ENCODE results near the gene NRCAM. TPM values are rescaled to one million over a fixed set of nuclear protein-coding genes. Genes with fewer than 3 reads are reported as not detected.

The NRCAM gene
- total and polyA plus RNA-seq, 10 of the 15 experiments (the other 5 are each of a cell fraction or from before 2014, with no cell fraction given): 0.30 to 2.0 (median 1.0) TPM

DNA sequence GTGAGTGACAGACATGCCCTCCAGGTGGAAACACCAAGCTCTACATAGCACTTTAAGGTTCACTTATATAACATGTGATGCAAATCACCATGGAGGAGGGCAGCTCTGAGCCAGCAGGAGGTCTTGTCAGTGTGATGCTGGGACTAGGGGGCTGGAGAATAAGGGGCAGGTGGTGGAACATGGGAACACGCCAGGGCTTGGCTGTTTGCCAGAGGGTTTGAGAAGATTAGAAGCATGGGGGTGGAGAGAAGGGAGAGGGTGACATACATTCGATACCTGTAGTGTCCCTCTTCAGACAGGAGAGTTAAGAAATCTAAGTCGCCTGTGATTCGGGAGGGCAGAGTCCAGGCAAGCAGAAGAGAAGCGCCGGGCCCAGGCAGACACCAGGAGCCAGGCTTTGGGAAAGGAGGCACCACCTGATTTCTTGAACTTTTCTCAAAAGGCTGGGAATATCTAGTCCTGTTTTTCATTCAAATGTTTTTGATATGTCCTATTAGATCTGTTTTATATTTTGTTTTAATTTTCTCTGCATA is 309.1 kb downstream of the NRCAM start:
- Histone ChIP-seq H3K27ac (ENCODE audit: control insufficient read depth, insufficient read depth) (no peak overlapping the region), H3K79me2 (ENCODE audit: control insufficient read depth, insufficient read depth, low read length) (no peaks in the 10 kb centered on the region), H2AFZ (ENCODE audit: control insufficient read depth, low read depth, low read length) (no peak overlapping the region), H4K20me1 (ENCODE audit: control insufficient read depth, insufficient read depth) (no peaks in the 10 kb centered on the region), H3K4me2 (ENCODE audit: control insufficient read depth, insufficient read depth) (no peak overlapping the region), H3K9me3 (replicated peaks; ENCODE audit: control insufficient read depth, insufficient read depth, low read length) (no peaks in the 10 kb centered on the region), H3K4me1 (ENCODE audit: control insufficient read depth, insufficient read depth, low read length) (no peaks in the 10 kb centered on the region), H3K27me3 (replicated peaks in 1 of 2; ENCODE audit: control insufficient read depth in 2 of 2, insufficient read depth in 2 of 2, low read length in 1 of 2) (peaks cover 0 to 4% of the 10 kb centered on the region in 2 experiments; a peak in 1 of 4 replicates), H3K36me3 (ENCODE audit: control insufficient read depth in 2 of 2, insufficient read depth in 2 of 2, low read length in 1 of 2) (no peaks in the 10 kb centered on the region), H3K9ac (ENCODE audit: control insufficient read depth, insufficient read depth, low read length) (no peak overlapping the region), H3K4me3 (no peak overlapping the region)
- ChIA-PET POLR2A (interaction anchor here (3.0 kb wide), 1 partner anchor 11 kb away, joined by 12 read pairs; no protein-coding TSS in a partner anchor), RAD21 (ENCODE audit: unreplicated experiment) (interaction anchor here (0.7 to 3.3 kb wide), 4 partner anchors 25 to 36 kb away, joined by 3 to 142 read pairs (median 18); no protein-coding TSS in a partner anchor), CTCF (interaction anchor here (0.6 to 3.4 kb wide), 7 partner anchors 12 to 133 kb away, joined by 3 to 254 read pairs (median 34); no protein-coding TSS in a partner anchor), SMC1A (ENCODE audit: uncharacterized antibody, unreplicated experiment) (interaction anchor here (0.6 to 5.2 kb wide), 9 partner anchors 9 to 350 kb away, joined by 3 to 130 read pairs (median 22); partner anchors contain the start of gene LAMB4)
- no peak for FAIRE-seq
- BruUV-seq (replicated peaks): no TSS peak
- ATAC-seq: no peak
- WGBS (ENCODE audit: insufficient coverage, insufficient replicate concordance, low lambda C conversion rate, missing lambda C conversion rate): 75% methylated on average over 5 of the region's 6 CpGs
- intact Hi-C loops (cut with micrococcal nuclease; ENCODE audit: unreplicated experiment) (loop anchor here (5.0 to 10.0 kb wide), 2 partner anchors 270 to 402 kb away; partner anchors contain the start of gene CBLL1), in situ Hi-C loops (cut with MboI) (loop anchor here (5.0 kb wide), 1 partner anchor 35 kb away; no protein-coding TSS in a partner anchor)
- DNase-seq (ENCODE audit: low read depth, low spot score): no peak
- TF ChIP-seq WRNIP1 (IDR thresholded peaks at IDR 0.05; ENCODE audit: borderline replicate concordance, low read depth, low read length) (no peak), NRF1 (conservative IDR thresholded peaks at IDR 0.05; ENCODE audit: low read depth, low read length) (no peak), BMI1 (IDR thresholded peaks at IDR 0.05; ENCODE audit: borderline replicate concordance) (no peak), TCF12 (IDR thresholded peaks at IDR 0.05; ENCODE audit: low read depth, low read length) (no peak), YY1 (IDR thresholded peaks at IDR 0.05; ENCODE audit: low read depth, low read length) (no peak), EGR1 (IDR thresholded peaks at IDR 0.05; ENCODE audit: borderline replicate concordance in 1 of 2, low read depth in 2 of 2, low read length in 2 of 2) (no peak), SIX5 (IDR thresholded peaks at IDR 0.05; ENCODE audit: low read depth, low read length, severe bottlenecking) (no peak), RCOR1 (conservative IDR thresholded peaks at IDR 0.05; ENCODE audit: low read depth, low read length) (no peak), KDM1A (IDR thresholded peaks at IDR 0.05; ENCODE audit: borderline replicate concordance) (no peak), ZBED1 (IDR thresholded peaks at IDR 0.05; ENCODE audit: borderline replicate concordance) (no peak), NR2F1 (conservative IDR thresholded peaks at IDR 0.05) (no peak), TAF1 (IDR thresholded peaks at IDR 0.05; ENCODE audit: borderline replicate concordance, low read depth, low read length) (no peak), ZNF217 (IDR thresholded peaks at IDR 0.05) (no peak)
- TF ChIP-seq, protein P1, sequence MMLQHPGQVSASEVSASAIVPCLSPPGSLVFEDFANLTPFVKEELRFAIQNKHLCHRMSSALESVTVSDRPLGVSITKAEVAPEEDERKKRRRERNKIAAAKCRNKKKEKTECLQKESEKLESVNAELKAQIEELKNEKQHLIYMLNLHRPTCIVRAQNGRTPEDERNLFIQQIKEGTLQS (IDR thresholded peaks at IDR 0.05; ENCODE audit: borderline replicate concordance, extremely low read depth, low read depth, low read length): no peak
- TF ChIP-seq, protein P2, sequence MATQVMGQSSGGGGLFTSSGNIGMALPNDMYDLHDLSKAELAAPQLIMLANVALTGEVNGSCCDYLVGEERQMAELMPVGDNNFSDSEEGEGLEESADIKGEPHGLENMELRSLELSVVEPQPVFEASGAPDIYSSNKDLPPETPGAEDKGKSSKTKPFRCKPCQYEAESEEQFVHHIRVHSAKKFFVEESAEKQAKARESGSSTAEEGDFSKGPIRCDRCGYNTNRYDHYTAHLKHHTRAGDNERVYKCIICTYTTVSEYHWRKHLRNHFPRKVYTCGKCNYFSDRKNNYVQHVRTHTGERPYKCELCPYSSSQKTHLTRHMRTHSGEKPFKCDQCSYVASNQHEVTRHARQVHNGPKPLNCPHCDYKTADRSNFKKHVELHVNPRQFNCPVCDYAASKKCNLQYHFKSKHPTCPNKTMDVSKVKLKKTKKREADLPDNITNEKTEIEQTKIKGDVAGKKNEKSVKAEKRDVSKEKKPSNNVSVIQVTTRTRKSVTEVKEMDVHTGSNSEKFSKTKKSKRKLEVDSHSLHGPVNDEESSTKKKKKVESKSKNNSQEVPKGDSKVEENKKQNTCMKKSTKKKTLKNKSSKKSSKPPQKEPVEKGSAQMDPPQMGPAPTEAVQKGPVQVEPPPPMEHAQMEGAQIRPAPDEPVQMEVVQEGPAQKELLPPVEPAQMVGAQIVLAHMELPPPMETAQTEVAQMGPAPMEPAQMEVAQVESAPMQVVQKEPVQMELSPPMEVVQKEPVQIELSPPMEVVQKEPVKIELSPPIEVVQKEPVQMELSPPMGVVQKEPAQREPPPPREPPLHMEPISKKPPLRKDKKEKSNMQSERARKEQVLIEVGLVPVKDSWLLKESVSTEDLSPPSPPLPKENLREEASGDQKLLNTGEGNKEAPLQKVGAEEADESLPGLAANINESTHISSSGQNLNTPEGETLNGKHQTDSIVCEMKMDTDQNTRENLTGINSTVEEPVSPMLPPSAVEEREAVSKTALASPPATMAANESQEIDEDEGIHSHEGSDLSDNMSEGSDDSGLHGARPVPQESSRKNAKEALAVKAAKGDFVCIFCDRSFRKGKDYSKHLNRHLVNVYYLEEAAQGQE (IDR thresholded peaks at IDR 0.05; ENCODE audit: low read depth, low read length): no peak
- TF ChIP-seq, protein P3, sequence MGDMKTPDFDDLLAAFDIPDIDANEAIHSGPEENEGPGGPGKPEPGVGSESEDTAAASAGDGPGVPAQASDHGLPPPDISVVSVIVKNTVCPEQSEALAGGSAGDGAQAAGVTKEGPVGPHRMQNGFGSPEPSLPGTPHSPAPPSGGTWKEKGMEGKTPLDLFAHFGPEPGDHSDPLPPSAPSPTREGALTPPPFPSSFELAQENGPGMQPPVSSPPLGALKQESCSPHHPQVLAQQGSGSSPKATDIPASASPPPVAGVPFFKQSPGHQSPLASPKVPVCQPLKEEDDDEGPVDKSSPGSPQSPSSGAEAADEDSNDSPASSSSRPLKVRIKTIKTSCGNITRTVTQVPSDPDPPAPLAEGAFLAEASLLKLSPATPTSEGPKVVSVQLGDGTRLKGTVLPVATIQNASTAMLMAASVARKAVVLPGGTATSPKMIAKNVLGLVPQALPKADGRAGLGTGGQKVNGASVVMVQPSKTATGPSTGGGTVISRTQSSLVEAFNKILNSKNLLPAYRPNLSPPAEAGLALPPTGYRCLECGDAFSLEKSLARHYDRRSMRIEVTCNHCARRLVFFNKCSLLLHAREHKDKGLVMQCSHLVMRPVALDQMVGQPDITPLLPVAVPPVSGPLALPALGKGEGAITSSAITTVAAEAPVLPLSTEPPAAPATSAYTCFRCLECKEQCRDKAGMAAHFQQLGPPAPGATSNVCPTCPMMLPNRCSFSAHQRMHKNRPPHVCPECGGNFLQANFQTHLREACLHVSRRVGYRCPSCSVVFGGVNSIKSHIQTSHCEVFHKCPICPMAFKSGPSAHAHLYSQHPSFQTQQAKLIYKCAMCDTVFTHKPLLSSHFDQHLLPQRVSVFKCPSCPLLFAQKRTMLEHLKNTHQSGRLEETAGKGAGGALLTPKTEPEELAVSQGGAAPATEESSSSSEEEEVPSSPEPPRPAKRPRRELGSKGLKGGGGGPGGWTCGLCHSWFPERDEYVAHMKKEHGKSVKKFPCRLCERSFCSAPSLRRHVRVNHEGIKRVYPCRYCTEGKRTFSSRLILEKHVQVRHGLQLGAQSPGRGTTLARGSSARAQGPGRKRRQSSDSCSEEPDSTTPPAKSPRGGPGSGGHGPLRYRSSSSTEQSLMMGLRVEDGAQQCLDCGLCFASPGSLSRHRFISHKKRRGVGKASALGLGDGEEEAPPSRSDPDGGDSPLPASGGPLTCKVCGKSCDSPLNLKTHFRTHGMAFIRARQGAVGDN (IDR thresholded peaks at IDR 0.05): no peak
